Endothelial cell of umbilical vein (primary cell): Measurements from ENCODE around the gene ASS1. TPM values are rescaled to one million over a fixed set of nuclear protein-coding genes. Genes with fewer than 3 reads are reported as not detected.

ENCODE experiments used
- BruUV-seq: library from RNA; stranded (reverse); fragments of 400-500 nt; replicated peaks from 2 replicates; lab custom pipeline; 2021; lab: Mats Ljungman, UMichigan
- CTCF ChIA-PET: fragments of 300-600, 350-600 bp; sonication (Branson Sonifier 250); formaldehyde crosslinking; loops from one replicate; lab custom pipeline; 2021; ENCODE audit warnings: antibody characterized with exemption, inconsistent platforms; lab: Charles Lee
- POLR2A ChIA-PET: fragments of 300-600, 350-600 bp; sonication (Branson Sonifier 250); formaldehyde crosslinking; loops from one replicate; lab custom pipeline; 2021; ENCODE audit warnings: antibody characterized with exemption, inconsistent platforms; lab: Charles Lee
- DNase-seq: peaks from one replicate; pipeline ENCODE4 v3.0.0-alpha.2; 2011; ENCODE audit warnings: low read depth, low spot score
- FAIRE-seq: peaks from 2 replicates; lab custom pipeline; 2011; peaks lifted over from hg19 to GRCh38; lab: Jason Lieb, UNC
- H2AFZ ChIP-seq: 2 replicates; pipeline ENCODE4 v1.6.0; 2012; ENCODE audit warnings: low read depth, low read length, control low read depth, inconsistent platforms
- H3K27ac ChIP-seq: 2 replicates; pipeline ENCODE4 v1.5.1; 2011; ENCODE audit warnings: low read depth, mild to moderate bottlenecking, control low read depth, low read length, moderate library complexity; ENCODE audit not compliant: insufficient read depth
- H3K27me3 ChIP-seq, 2 experiments: 2 replicates each; pipeline versions ENCODE4 v1.6.0 to v1.6.1; 2011; ENCODE audit warnings: low read length in 2 of 2, mixed read lengths in 1 of 2; ENCODE audit not compliant: control insufficient read depth in 2 of 2, insufficient read depth in 2 of 2
- H3K36me3 ChIP-seq, 2 experiments: 2 replicates in 1 of 2; 3 replicates in 1 of 2; pipeline ENCODE4 v1.5.1; 2011; ENCODE audit warnings: low read length in 2 of 2, mild to moderate bottlenecking in 1 of 2, moderate library complexity in 1 of 2; ENCODE audit not compliant: control insufficient read depth in 2 of 2, insufficient read depth in 2 of 2; ENCODE audit errors: extremely low read depth in 1 of 2
- H3K4me1 ChIP-seq: 3 replicates; pipeline ENCODE4 v1.5.1; 2011; ENCODE audit warnings: mild to moderate bottlenecking, low read length; ENCODE audit not compliant: control insufficient read depth, insufficient read depth; ENCODE audit errors: extremely low read depth
- H3K4me2 ChIP-seq: 2 replicates; pipeline ENCODE4 v1.6.1; 2011; ENCODE audit warnings: low read length, control low read depth, mixed read lengths; ENCODE audit not compliant: insufficient read depth
- H3K4me3 ChIP-seq, 3 experiments: fragments of 200-600 bp in 1 of 3; sonication (generic), shearing (Covaris generic) in 1 of 3; replicated peaks in 1 of 3; 2 replicates each; pipeline ENCODE4 v1.5.1; 2011 to 2016; ENCODE audit warnings: control low read depth in 3 of 3, low read length in 3 of 3, mild to moderate bottlenecking in 2 of 3, inconsistent platforms in 1 of 3, low read depth in 1 of 3, moderate library complexity in 1 of 3; ENCODE audit not compliant: insufficient read depth in 1 of 3
- H3K79me2 ChIP-seq: 2 replicates; pipeline ENCODE4 v1.6.0; 2012; ENCODE audit warnings: low read length, inconsistent platforms; ENCODE audit not compliant: control insufficient read depth, insufficient read depth
- H3K9ac ChIP-seq: replicated peaks from 2 replicates; pipeline ENCODE3; 2011; ENCODE audit warnings: low read length, control low read depth; ENCODE audit not compliant: insufficient read depth; ENCODE audit errors: extremely low read depth
- H3K9me1 ChIP-seq: replicated peaks from 3 replicates; pipeline ENCODE4 v1.6.0; 2011; ENCODE audit warnings: mild to moderate bottlenecking, low read length; ENCODE audit not compliant: control insufficient read depth, insufficient read depth; ENCODE audit errors: extremely low read depth
- H3K9me3 ChIP-seq: replicated peaks from 2 replicates; pipeline ENCODE4 v1.5.1; 2012; ENCODE audit warnings: low read length, inconsistent platforms; ENCODE audit not compliant: control insufficient read depth, insufficient read depth
- H4K20me1 ChIP-seq: replicated peaks from 2 replicates; pipeline ENCODE3; 2011; ENCODE audit warnings: mild to moderate bottlenecking, low read length; ENCODE audit not compliant: control insufficient read depth, insufficient read depth; ENCODE audit errors: extremely low read depth
- EZH2 ChIP-seq: IDR thresholded peaks from 2 replicates; pipeline ENCODE4 v1.6.1; 2012; ENCODE audit warnings: borderline replicate concordance, low read depth, mild to moderate bottlenecking, moderate library complexity, low read length, inconsistent platforms; ENCODE audit not compliant: severe bottlenecking
- JUN ChIP-seq: IDR thresholded peaks from 2 replicates; pipeline ENCODE4 v1.6.1; 2011; ENCODE audit warnings: borderline replicate concordance, low read depth; ENCODE audit not compliant: insufficient read length, insufficient read depth
- dilution Hi-C: fragments of 300-500 bp; cut with MboI; formaldehyde crosslinking; loops from one replicate; pipeline ENCODE4 v1.15.0; 2019; ENCODE audit warnings: low sequenced_read_pairs; ENCODE audit not compliant: extremely low pct_ligation_motif_present
- intact Hi-C: fragments of 100-400 bp; cut with micrococcal nuclease; formaldehyde crosslinking; loops from one replicate; pipeline ENCODE4 v1.10.0; 2022
- polyA plus RNA-seq, 4 experiments: library from polyadenylated mRNA; depleted of rRNA in 3 of 4; stranded (reverse) in 3 of 4; unstranded in 1 of 4; fragments of >200 nt; gene quantifications; 2 replicates each; pipeline versions ENCODE4 v1.2.1 to v1.2.3, GENCODE V29; 2011 to 2012; ENCODE audit warnings: missing spikeins in 1 of 4
- total RNA-seq: library from RNA; stranded (reverse); gene quantifications from 2 replicates; pipeline ENCODE4 v1.2.3, GENCODE V29; 2021
- TF ChIP-seq, protein P1 (sequence below): IDR thresholded peaks from 2 replicates; pipeline ENCODE4 v1.6.1; 2011; ENCODE audit not compliant: insufficient read depth, insufficient read length

The ASS1 gene
- total and polyA plus RNA-seq, 2 donors (not counting 3 experiments of a cell fraction or from before 2014, with no cell fraction given) = 3.6 to 12.4 TPM

DNA sequence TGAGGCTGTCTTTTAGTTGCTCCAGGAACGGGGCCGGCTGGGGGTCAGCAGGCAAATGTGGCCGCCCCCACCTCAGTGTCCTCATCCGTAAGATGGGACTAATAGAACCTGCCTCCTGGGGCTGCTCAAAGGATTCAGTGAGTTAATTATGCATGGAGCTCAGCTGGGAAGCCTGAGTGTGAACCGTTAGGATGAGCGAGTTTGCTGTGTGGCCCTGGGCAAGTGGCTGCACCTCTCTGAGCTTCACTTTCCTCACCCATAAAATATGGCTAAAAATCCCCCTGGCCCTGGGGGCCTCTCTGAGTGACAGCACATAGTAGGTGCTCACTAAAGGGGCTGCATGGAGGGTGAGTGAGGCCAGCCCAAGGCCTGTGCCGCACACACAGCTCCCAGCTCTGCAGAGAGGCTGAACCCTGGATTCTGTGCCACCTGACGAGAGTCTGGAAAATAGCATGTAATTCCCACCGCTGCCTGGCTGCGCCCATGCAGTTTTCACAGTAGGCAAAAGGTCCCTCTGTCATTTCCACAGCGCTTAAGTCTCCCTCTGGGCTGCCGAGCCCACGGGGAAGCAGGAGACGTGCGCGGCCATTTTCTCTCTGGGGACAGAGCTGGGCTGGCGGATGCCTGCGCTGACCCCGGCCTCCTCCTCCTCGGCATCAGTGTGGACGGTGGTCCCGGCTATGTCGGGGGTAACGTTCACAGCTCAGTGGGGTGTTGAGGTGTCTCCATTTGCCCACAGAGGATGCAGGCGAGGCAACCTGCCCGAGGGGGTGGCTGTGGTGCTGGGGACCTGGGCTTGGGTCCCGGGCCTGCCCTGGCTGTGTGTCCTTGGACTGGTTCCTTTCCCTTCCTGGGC, 18.2 kb downstream of the ASS1 start:
- Histone ChIP-seq H3K79me2 (no peaks in the 10 kb centered on the region), H3K4me2 (no peak overlapping the region), H3K9ac (no peak overlapping the region), H2AFZ (no peak overlapping the region), H3K27me3 (no peaks in the 10 kb centered on the region), H3K9me1 (no peaks in the 10 kb centered on the region), H3K4me1 (no peaks in the 10 kb centered on the region), H3K9me3 (no peaks in the 10 kb centered on the region), H4K20me1 (no peaks in the 10 kb centered on the region), H3K4me3 (no peak overlapping the region), H3K27ac (no peak overlapping the region), H3K36me3 (no peaks in the 10 kb centered on the region)
- dilution Hi-C loops (no loop called here), intact Hi-C loops (no loop called here)
- no TSS peak for BruUV-seq
- CTCF ChIA-PET = interaction anchor here (1.4 to 10.3 kb wide), 3 partner anchors 9 to 221 kb away, joined by 4 to 163 read pairs (median 101); no protein-coding TSS in a partner anchor
- TF ChIP-seq JUN = no peak
- TF ChIP-seq, protein P1, sequence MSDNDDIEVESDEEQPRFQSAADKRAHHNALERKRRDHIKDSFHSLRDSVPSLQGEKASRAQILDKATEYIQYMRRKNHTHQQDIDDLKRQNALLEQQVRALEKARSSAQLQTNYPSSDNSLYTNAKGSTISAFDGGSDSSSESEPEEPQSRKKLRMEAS = no peak
- TF ChIP-seq EZH2 = no peak
- FAIRE-seq (no peak), DNase-seq (no peak)
- POLR2A ChIA-PET = no interaction called here
